Keratinocyte (primary cell): ENCODE measurements around the gene VIPR2.

ENCODE experiments used
- CTCF ChIP-seq, 3 experiments: IDR thresholded peaks in 1 of 3; conservative IDR thresholded peaks in 1 of 3; optimal IDR thresholded peaks in 1 of 3; 2 replicates in 2 of 3; 3 replicates in 1 of 3; pipeline versions ENCODE3 to v1.5.1; 2011; ENCODE audit warnings: low read length in 3 of 3, mild to moderate bottlenecking in 3 of 3, moderate library complexity in 2 of 3, control low read depth in 1 of 3, inconsistent platforms in 1 of 3; ENCODE audit not compliant: insufficient read depth in 2 of 3; ENCODE audit errors: extremely low read depth in 1 of 3
- EZH2 ChIP-seq: IDR thresholded peaks from one replicate; pipeline ENCODE4 v1.6.1; 2012; ENCODE audit warnings: inconsistent platforms, mild to moderate bottlenecking, low read length, moderate library complexity

- TF ChIP-seq CTCF (optimal IDR thresholded peaks at IDR 0.05 in 1 of 3, IDR thresholded peaks at IDR 0.05 in 1 of 3, conservative IDR thresholded peaks at IDR 0.05 in 1 of 3; ENCODE audit: extremely low read depth in 1 of 3, insufficient read depth in 2 of 3, low read length in 3 of 3) (no peak), EZH2 (no peak)
These were observed 44.9 kb downstream of the VIPR2 start for GRCh38 chr7:159099711-159100231.
